ENCODE results near the gene APOM. TPM values are rescaled to one million over a fixed set of nuclear protein-coding genes. Genes with fewer than 3 reads are reported as not detected.

The APOM gene
- total and polyA plus RNA-seq, 3 experiments from 2014 or later: 2.4 to 4.3 (median 3.3) TPM

DNA sequence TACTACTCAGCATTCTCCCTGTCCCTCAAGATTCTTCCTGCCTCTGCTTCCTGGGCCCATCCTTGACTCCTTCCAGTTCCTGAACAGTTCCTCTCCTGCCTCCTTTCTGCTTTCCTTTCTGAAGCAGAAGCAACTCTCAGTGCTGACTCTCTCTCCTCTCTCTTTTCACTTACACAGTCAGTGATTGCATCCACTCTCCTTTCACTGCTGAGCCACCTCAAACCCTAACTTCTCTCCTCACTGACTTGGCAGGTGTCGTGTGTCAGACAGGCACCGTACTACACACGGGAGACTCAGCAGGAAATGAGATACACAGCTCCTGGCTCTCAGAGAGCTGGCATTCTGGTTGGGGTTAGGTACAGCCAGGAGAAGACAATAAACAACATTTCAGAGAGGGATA, 41.9 kb downstream of the APOM start:
- H3K9me3 Mint-ChIP-seq: no peaks in the 10 kb centered on the region
- CTCF ChIA-PET: no interaction called here
- H3K36me3 ChIP-seq (ENCODE audit: insufficient read depth, low read length): peaks cover 50% of the 10 kb centered on the region

DNA sequence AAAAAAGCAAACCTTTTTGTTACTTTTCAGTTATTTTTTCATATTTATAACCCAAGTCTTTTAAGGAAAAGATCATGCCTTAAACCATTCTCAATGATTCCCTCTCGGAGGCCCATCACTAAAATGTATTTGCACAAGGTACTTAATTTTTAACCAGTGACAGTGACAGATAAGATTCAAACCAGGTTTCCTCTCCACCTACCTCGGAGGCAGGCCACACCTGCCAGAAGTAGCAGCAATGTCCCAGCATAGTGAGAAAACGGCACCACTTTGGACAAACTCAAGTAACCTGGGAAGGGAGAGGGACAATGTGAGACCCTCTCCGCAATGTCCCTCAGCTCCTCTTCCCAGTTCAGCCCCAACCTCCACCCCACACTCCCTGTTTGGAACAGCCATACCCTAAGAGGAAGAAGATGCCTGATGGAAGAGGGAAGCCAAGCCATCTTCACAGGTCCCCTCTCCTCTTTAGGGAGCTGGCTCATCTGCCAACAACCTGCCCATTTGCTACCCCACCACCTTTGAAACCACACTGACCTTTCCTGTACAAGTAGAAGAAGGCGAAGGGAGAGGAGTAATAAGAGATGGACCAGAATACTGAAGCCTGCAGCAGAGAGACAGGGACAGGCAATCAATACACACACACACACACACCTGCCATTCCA, 45.2 kb downstream of the APOM start:
- peak overlapping the region; percentile 55 to 99 (median 92) for H3K4me3 Mint-ChIP-seq
- POLR2A ChIA-PET: interaction anchor here (0.6 kb wide), 1 partner anchor 38 kb away, joined by 3 read pairs; no protein-coding TSS in a partner anchor
- H3K27ac ChIP-seq (ENCODE audit: low read depth, low read length): no peak overlapping the region
- peaks cover 39 to 48% (median 46%) of the 10 kb centered on the region in 3 donors for H3K4me1 Mint-ChIP-seq
- peaks cover 26% of the 10 kb centered on the region for H3K36me3 ChIP-seq (ENCODE audit: insufficient read depth, low read length)
- H3K27me3 ChIP-seq (ENCODE audit: insufficient read depth, low read length, poor library complexity, severe bottlenecking): no peaks in the 10 kb centered on the region
- peak overlapping the region; percentile 49 to 99 (median 94) for H3K27ac Mint-ChIP-seq
- H3K4me3 ChIP-seq (ENCODE audit: low read length): no peak overlapping the region
- H3K4me1 ChIP-seq (ENCODE audit: insufficient read depth, low read length): peaks cover 24% of the 10 kb centered on the region
- peaks cover 0 to 54% (median 4%) of the 10 kb centered on the region in 3 donors for H3K36me3 Mint-ChIP-seq
- CTCF ChIA-PET: no interaction called here
- no peak for DNase-seq
- H3K27me3 Mint-ChIP-seq: peaks cover 0 to 3% of the 10 kb centered on the region in 2 donors
- H3K9me3 ChIP-seq (ENCODE audit: low read length): no peaks in the 10 kb centered on the region
- no peaks in the 10 kb centered on the region for H3K9me3 Mint-ChIP-seq

More for the DNA sequence above, 41.9 kb downstream of the APOM start:
- no peak for DNase-seq
- H3K27me3 Mint-ChIP-seq: peaks cover 0 to 2% of the 10 kb centered on the region in 2 donors
- H3K27ac ChIP-seq (ENCODE audit: low read depth, low read length): no peak overlapping the region
- H3K27ac Mint-ChIP-seq: peak overlapping the region in 7 of 8 donors; percentile 42 to 82 (median 66)
- peaks cover 0 to 75% (median 5%) of the 10 kb centered on the region in 3 donors for H3K36me3 Mint-ChIP-seq
- H3K4me1 ChIP-seq (ENCODE audit: insufficient read depth, low read length): peaks cover 16% of the 10 kb centered on the region
- H3K27me3 ChIP-seq (ENCODE audit: insufficient read depth, low read length, poor library complexity, severe bottlenecking): no peaks in the 10 kb centered on the region
- H3K4me3 ChIP-seq (ENCODE audit: low read length): no peak overlapping the region
- H3K4me3 Mint-ChIP-seq: no peak overlapping the region
- H3K9me3 ChIP-seq (ENCODE audit: low read length): no peaks in the 10 kb centered on the region
- POLR2A ChIA-PET: no interaction called here
- peaks cover 32 to 36% (median 35%) of the 10 kb centered on the region in 3 donors for H3K4me1 Mint-ChIP-seq

DNA sequence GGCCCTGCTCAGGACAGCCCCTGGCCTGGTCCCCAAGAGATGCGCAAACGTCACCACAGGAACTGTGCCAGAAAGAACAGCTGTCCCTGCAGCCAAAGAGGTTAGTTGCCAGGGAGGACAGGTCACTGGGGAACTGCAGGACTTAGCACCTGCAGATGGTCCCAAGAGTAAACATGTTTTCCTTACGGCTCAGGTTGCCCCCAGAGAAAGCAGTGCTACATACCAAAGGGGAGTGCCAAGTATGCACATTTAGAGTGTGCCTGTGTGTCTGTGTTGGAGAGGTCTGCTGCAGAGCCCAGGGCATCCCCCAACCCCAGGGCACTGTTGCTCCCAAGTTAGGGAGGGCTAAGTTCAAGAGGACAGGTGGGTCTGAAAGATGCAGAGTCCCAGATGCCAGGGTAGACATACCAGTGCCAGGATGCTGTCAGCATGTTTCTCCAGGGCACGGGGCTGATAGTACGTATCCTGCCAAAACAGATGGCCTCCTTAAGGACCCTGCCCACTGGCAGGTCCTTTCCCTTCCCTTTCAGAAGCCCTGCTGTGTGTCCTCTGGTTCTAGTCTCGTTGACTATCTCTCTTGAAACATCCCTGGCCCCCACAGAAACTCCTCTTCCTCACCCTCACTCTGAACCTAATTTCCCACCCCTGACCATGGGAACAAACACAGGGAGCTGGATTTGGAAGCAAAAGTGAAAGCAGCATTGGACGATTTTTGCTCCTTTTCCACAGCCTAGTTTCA, 46.1 kb downstream of the APOM start:
- H3K9me3 Mint-ChIP-seq: no peaks in the 10 kb centered on the region
- DNase-seq: no peak
- H3K4me3 Mint-ChIP-seq: peak overlapping the region; percentile 92 to 99 (median 96)
- H3K27ac Mint-ChIP-seq: peak overlapping the region; percentile 88 to 100 (median 96)
- Histone ChIP-seq H3K27me3 (ENCODE audit: insufficient read depth, low read length, poor library complexity, severe bottlenecking) (no peaks in the 10 kb centered on the region), H3K4me3 (ENCODE audit: low read length) (peak overlapping the region; percentile 88), H3K36me3 (ENCODE audit: insufficient read depth, low read length) (peaks cover 18% of the 10 kb centered on the region), H3K9me3 (ENCODE audit: low read length) (no peaks in the 10 kb centered on the region), H3K4me1 (ENCODE audit: insufficient read depth, low read length) (peaks cover 24% of the 10 kb centered on the region), H3K27ac (ENCODE audit: low read depth, low read length) (peak overlapping the region; percentile 98)
- peaks cover 0 to 45% (median 4%) of the 10 kb centered on the region in 3 donors for H3K36me3 Mint-ChIP-seq
- ChIA-PET CTCF (interaction anchor here (1.6 kb wide), 1 partner anchor 21 kb away, joined by 3 read pairs; the partner anchor contains the start of gene LY6G5C), POLR2A (interaction anchor here (0.6 to 1.8 kb wide), 4 partner anchors 36 to 270 kb away, joined by 3 to 13 read pairs (median 8); partner anchors contain the start of genes BAG6, CSNK2B, DXO and GPANK1)
- H3K27me3 Mint-ChIP-seq: peaks cover 0 to 2% of the 10 kb centered on the region in 2 donors
- H3K4me1 Mint-ChIP-seq: peaks cover 39 to 48% (median 46%) of the 10 kb centered on the region in 3 donors

DNA sequence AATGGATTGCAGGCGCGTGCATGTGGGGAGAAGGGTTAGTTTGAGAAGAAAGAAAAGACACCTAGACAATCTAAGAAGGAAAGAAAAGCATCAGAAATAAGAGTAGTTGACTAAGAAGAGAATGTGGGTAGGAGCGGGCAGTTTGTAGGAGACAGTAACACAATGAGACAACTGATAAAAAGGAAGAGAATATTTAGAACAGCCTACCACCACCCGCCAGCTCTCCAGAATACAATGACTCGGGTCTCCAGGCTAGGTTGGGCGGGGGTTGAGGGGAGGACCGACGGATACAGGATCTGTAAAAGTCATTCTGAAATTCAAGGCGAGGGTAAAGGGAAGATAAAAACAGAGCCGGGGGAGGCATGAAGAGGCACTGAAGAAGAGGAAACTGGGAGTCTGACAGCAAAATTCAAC, 46.7 kb downstream of the APOM start:
- H3K4me1 ChIP-seq (ENCODE audit: insufficient read depth, low read length): peaks cover 24% of the 10 kb centered on the region
- H3K27me3 ChIP-seq (ENCODE audit: insufficient read depth, low read length, poor library complexity, severe bottlenecking): no peaks in the 10 kb centered on the region
- peak overlapping the region; percentile 88 for H3K4me3 ChIP-seq (ENCODE audit: low read length)
- no peaks in the 10 kb centered on the region for H3K9me3 Mint-ChIP-seq
- H3K36me3 Mint-ChIP-seq: peaks cover 0 to 40% (median 4%) of the 10 kb centered on the region in 3 donors
- H3K9me3 ChIP-seq (ENCODE audit: low read length): no peaks in the 10 kb centered on the region
- peak overlapping the region; percentile 98 for H3K27ac ChIP-seq (ENCODE audit: low read depth, low read length)
- peak overlapping the region; percentile 92 to 99 (median 96) for H3K4me3 Mint-ChIP-seq
- DNase-seq: no peak
- H3K27me3 Mint-ChIP-seq: peaks cover 0 to 1% of the 10 kb centered on the region in 2 donors
- H3K4me1 Mint-ChIP-seq: peaks cover 35 to 45% (median 41%) of the 10 kb centered on the region in 3 donors
- ChIA-PET CTCF (interaction anchor here (0.7 to 1.6 kb wide), 4 partner anchors 21 to 302 kb away, joined by 3 to 4 read pairs (median 3); partner anchors contain the start of gene LY6G5C), POLR2A (interaction anchor here (0.8 to 1.8 kb wide), 10 partner anchors 33 to 269 kb away, joined by 3 to 13 read pairs (median 6); partner anchors contain the start of genes BAG6, CLIC1, CSNK2B and DXO)
- peak overlapping the region; percentile 88 to 100 (median 96) for H3K27ac Mint-ChIP-seq
- H3K36me3 ChIP-seq (ENCODE audit: insufficient read depth, low read length): peaks cover 15% of the 10 kb centered on the region

DNA sequence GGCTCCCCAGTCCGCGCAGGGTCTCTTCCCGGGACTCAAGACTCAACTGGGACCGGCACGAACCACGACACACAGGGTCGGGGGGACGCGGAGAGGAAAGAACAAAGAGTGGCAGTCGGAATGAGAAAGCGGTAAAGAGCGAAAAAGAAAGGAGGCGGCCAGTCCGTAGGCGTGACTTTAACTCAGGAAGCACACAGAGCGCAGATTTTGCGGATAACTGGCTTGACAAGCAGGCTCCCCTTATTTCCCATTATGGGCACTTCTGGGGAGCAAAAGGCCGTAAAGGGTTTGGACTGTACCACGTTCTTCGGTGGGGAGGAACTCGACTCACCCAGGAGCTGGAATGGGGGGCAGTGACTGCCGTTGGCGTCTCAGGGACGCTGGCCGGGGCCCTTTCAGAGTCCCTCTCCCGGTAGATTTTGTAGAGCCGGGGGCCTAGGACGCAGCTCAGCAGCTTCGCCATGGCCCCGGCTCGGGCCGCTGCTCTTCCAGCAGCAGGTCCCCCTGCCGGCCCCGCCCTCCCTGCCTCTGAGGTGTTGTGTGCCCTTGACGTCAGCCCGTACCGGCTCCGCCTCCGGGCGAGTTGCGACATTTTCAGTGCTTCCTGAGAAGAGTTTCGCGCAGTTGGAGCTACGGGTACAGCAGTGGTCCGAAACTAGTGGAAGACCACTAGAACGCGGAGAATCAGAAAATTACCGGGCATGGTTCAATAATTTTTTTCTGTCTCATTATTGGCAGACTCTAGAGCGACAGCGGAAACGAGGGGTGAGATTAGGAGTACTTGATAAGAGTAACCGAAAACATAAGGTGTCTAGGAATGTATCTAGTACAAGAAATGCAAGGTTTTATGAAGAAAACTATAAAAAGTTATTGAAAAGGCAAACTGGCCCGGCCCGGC, 47.4 kb downstream of the APOM start, which contains the start of gene ABHD16A:
Gene ABHD16A (minus strand): TSS at position 506 of the 898 bp plus-strand sequence. CDS start 43 bp downstream, at position 463.
- Histone ChIP-seq H3K27ac (ENCODE audit: low read depth, low read length) (peak within 1 kb of the TSS; percentile 98), H3K9me3 (ENCODE audit: low read length) (no peaks in the 10 kb centered on the region), H3K27me3 (ENCODE audit: insufficient read depth, low read length, poor library complexity, severe bottlenecking) (no peaks in the 10 kb centered on the region), H3K36me3 (ENCODE audit: insufficient read depth, low read length) (peaks cover 9% of the 10 kb centered on the region), H3K4me1 (ENCODE audit: insufficient read depth, low read length) (peaks cover 24% of the 10 kb centered on the region), H3K4me3 (ENCODE audit: low read length) (peak within 1 kb of the TSS; percentile 88)
- H3K36me3 Mint-ChIP-seq: peaks cover 0 to 33% (median 2%) of the 10 kb centered on the region in 3 donors
- ChIA-PET POLR2A (interaction anchor here (0.6 to 1.8 kb wide), 13 partner anchors 33 to 1057 kb away, joined by 3 to 13 read pairs (median 7); partner anchors contain the start of genes BAG6, CLIC1, CSNK2B and DXO), CTCF (interaction anchor here (0.6 to 1.6 kb wide), 8 partner anchors 9 to 302 kb away, joined by 3 to 4 read pairs (median 3); partner anchors contain the start of gene LY6G5C)
- no peaks in the 10 kb centered on the region for H3K9me3 Mint-ChIP-seq
- H3K4me3 Mint-ChIP-seq: peak within 1 kb of the TSS; percentile 92 to 99 (median 96)
- H3K4me1 Mint-ChIP-seq: peaks cover 28 to 39% (median 35%) of the 10 kb centered on the region in 3 donors
- DNase-seq: peak; percentile 95 to 97 (median 96)
- peaks cover 0 to 1% of the 10 kb centered on the region in 2 donors for H3K27me3 Mint-ChIP-seq
- H3K27ac Mint-ChIP-seq: peak within 1 kb of the TSS; percentile 88 to 100 (median 96)

DNA sequence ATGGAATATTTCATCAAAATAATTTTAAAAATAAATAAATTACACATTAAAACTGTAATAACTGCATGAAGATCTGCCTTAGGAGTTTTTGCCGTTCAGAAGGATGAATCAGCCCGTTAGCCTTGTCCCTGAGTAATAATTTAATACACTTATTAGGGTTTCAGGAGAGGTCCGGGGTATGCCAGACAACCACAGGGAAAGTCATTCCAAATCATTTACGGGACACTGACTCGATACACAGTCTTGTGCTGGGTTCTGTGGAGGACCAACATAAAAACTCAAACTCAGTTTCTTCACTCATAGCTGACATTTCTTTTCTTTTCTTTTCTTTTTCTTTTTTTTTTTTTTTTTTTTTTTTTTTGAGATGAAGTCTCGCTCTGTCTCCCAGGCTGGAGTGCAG, 50.2 kb downstream of the APOM start:
- ChIA-PET POLR2A (no interaction called here), CTCF (no interaction called here)
- H3K27me3 Mint-ChIP-seq: peaks cover 0 to 1% of the 10 kb centered on the region in 2 donors

DNA sequence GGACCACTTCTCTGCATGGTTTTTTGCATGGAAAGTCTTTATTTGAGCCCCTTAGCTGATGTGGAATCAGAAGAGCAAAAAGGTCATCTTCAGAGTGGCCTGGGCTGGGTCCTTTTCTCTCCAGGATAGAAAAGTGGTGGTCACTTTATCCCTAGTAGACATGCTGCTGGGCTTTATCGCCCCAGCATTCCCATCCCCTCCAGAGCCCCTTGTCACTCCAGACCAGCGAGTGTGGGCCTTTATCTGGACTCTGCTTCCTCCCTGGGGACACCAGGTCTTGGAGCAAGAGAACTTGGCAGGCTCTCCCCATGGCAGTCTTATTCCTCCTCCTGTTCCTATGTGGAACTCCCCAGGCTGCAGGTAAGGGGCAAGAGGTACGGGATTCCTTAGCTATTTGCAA, 50.9 kb downstream of the APOM start, which contains the start of gene LY6G6F:
Gene LY6G6F (plus strand): TSS at position 268 of the 400 bp plus-strand sequence. CDS start 41 bp downstream, at position 309.
- H3K4me3 Mint-ChIP-seq: peak within 1 kb of the TSS in 1 of 7 donors; percentile 49
- peaks cover 24 to 32% (median 31%) of the 10 kb centered on the region in 3 donors for H3K4me1 Mint-ChIP-seq
- Histone ChIP-seq H3K4me1 (ENCODE audit: insufficient read depth, low read length) (peaks cover 20% of the 10 kb centered on the region), H3K27ac (ENCODE audit: low read depth, low read length) (peak within 1 kb of the TSS; percentile 24), H3K4me3 (ENCODE audit: low read length) (no peak within 1 kb of the TSS), H3K27me3 (ENCODE audit: insufficient read depth, low read length, poor library complexity, severe bottlenecking) (no peaks in the 10 kb centered on the region), H3K9me3 (ENCODE audit: low read length) (no peaks in the 10 kb centered on the region), H3K36me3 (ENCODE audit: insufficient read depth, low read length) (no peaks in the 10 kb centered on the region)
- H3K9me3 Mint-ChIP-seq: no peaks in the 10 kb centered on the region
- peaks cover 0 to 1% of the 10 kb centered on the region in 2 donors for H3K27me3 Mint-ChIP-seq
- ChIA-PET CTCF (no interaction called here), POLR2A (no interaction called here)
- DNase-seq: no peak
- peaks cover 0 to 12% (median 0%) of the 10 kb centered on the region in 3 donors for H3K36me3 Mint-ChIP-seq
- no peak within 1 kb of the TSS for H3K27ac Mint-ChIP-seq

More for the DNA sequence above, 50.2 kb downstream of the APOM start:
- no peak for DNase-seq
- Histone ChIP-seq H3K36me3 (ENCODE audit: insufficient read depth, low read length) (no peaks in the 10 kb centered on the region), H3K9me3 (ENCODE audit: low read length) (no peaks in the 10 kb centered on the region), H3K27ac (ENCODE audit: low read depth, low read length) (no peak overlapping the region), H3K4me3 (ENCODE audit: low read length) (no peak overlapping the region), H3K27me3 (ENCODE audit: insufficient read depth, low read length, poor library complexity, severe bottlenecking) (no peaks in the 10 kb centered on the region), H3K4me1 (ENCODE audit: insufficient read depth, low read length) (peaks cover 23% of the 10 kb centered on the region)
- Mint-ChIP-seq H3K4me3 (no peak overlapping the region), H3K27ac (no peak overlapping the region), H3K9me3 (no peaks in the 10 kb centered on the region), H3K36me3 (peaks cover 0 to 16% (median 1%) of the 10 kb centered on the region in 3 donors), H3K4me1 (peaks cover 26 to 32% (median 32%) of the 10 kb centered on the region in 3 donors)

Measured in CD8-positive, alpha-beta memory T cell (primary cell).